Choroid plexus epithelial cell (primary cell): ENCODE results near the gene KNSTRN.
A peak's percentile ranks its signal among the peaks of the same experiment; 100 is the strongest.

Source experiments
- DNase-seq: peaks from one replicate; pipeline ENCODE4 v3.0.0-alpha.2; 2010; ENCODE audit warnings: low read depth
- H3K4me3 ChIP-seq: 2 replicates; pipeline ENCODE4 v1.5.1; 2011; ENCODE audit warnings: low read depth, mild to moderate bottlenecking, control low read depth, low read length, moderate library complexity
- CTCF ChIP-seq: conservative IDR thresholded peaks from 2 replicates; pipeline ENCODE4 v1.5.1; 2011; ENCODE audit warnings: low read depth, mild to moderate bottlenecking, control low read depth, inconsistent platforms, low read length, moderate library complexity

KNSTRN gene

GRCh38 chr15:40377606-40378005, 4.9 kb upstream of the KNSTRN start:
- no peak for DNase-seq
- no peak for TF ChIP-seq CTCF
- H3K4me3 ChIP-seq, result no peak overlapping the region

- no peak overlapping the region for H3K4me3 ChIP-seq
- no peak for DNase-seq
- no peak for TF ChIP-seq CTCF
Observed at GRCh38 chr15:40379374-40379773, 3.1 kb upstream of the KNSTRN start.

- no peak overlapping the region for H3K4me3 ChIP-seq
- TF ChIP-seq CTCF, result no peak
- peak; percentile 98 for DNase-seq
Observed at GRCh38 chr15:40379853-40380252, 2.7 kb upstream of the KNSTRN start.

GRCh38 chr15:40380636-40381035, 1.9 kb upstream of the KNSTRN start:
- TF ChIP-seq CTCF, result no peak
- no peak overlapping the region for H3K4me3 ChIP-seq
- no peak for DNase-seq

GRCh38 chr15:40381818-40382529, 547 bp upstream of the KNSTRN start:
- DNase-seq, result no peak
- no peak overlapping the region for H3K4me3 ChIP-seq
- TF ChIP-seq CTCF, result no peak

GRCh38 chr15:40386480-40386879, 4.0 kb downstream of the KNSTRN start:
- no peak for DNase-seq
- no peak overlapping the region for H3K4me3 ChIP-seq
- no peak for TF ChIP-seq CTCF
